Activated CD4-positive, alpha-beta T cell treated with anti-CD3 and anti-CD28 coated beads for 48 hours (primary cell): ENCODE results near the gene METTL13.
A peak's percentile ranks its signal among the peaks of the same experiment; 100 is the strongest.

Source experiments
- DNase-seq: peaks from one replicate; pipeline ENCODE4 v3.0.0-alpha.2; 2020

The METTL13 gene

GRCh38 chr1:171803461-171804022 is 22.1 kb downstream of the METTL13 start:
- no peak for DNase-seq

GRCh38 chr1:171805395-171806115 is 24.1 kb downstream of the METTL13 start:
- DNase-seq: no peak

GRCh38 chr1:171807556-171807955 is 26.1 kb downstream of the METTL13 start:
- DNase-seq: no peak

- no peak for DNase-seq
Measured at GRCh38 chr1:171809834-171810233, 28.4 kb downstream of the METTL13 start.

DNA sequence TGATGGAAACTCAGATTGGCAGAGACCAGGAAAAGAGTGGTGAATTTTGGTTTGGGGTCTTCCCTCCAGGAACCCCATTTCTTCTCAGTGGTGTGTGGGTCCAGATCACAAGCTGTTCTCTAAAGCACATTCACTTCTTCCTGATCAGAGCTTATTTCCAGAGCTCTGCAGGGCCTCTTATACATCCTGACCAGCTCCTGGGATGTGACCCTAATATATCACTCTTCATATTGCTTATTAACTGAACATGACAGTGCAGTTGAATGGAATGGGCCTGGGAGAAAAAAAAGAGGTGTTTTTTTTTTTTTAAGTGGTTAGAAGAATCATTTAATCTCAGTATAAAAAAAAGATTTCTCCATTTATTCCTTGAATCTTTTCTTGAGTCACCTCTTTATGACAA is 30.2 kb downstream of the METTL13 start:
- DNase-seq: no peak

- DNase-seq: no peak
Measured at GRCh38 chr1:171814692-171815091, 33.2 kb downstream of the METTL13 start.

DNA sequence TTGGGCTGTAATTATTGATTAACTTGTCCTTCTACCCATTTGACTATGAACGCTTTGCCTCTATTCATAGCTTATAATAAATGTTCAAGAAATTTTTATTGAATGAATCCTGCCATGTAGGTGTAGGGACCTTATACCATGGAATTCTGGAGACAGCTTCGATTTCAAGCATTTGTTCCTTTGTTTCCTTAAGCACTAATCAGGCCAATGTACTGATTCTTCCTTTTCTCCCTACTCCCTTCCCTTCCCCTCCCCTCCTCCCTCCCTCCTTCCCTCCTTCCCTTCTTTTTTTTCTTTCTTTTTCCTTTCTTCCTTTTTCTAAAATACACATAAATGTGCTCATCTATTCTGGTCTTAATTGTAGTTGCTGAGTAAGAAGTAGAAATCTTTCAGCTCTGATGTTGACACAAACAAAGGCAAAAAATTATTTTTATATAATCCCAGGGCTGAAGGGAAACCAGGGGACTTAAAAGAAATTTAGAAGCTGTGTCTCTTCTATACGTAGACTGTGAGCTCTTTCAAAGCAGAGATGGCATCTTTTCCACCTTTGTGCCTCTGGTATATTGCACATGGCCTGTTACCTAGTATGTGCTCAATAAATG is 34.9 kb downstream of the METTL13 start:
- DNase-seq: no peak

GRCh38 chr1:171817511-171818265 is 36.2 kb downstream of the METTL13 start:
- peak; percentile 64 for DNase-seq

DNA sequence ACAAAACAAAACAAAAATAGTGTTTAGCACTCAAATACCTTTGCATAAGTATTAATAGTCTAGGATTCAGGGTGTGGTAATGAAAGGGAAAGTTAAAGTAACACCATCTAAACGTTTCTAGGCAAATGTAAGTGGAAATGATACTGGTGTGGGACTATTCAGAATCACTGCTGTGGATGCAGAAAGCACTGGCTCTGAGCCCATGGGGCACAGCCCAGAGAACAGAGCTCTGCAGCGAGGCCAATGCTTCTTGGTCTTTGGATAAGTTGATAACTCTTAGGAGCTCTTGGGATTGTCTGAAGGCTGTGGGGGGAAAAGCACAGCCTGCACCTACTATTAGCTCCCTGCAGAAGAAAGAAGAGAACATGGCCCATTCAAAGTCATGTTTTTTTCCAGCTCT is 38.5 kb downstream of the METTL13 start:
- DNase-seq: no peak

DNA sequence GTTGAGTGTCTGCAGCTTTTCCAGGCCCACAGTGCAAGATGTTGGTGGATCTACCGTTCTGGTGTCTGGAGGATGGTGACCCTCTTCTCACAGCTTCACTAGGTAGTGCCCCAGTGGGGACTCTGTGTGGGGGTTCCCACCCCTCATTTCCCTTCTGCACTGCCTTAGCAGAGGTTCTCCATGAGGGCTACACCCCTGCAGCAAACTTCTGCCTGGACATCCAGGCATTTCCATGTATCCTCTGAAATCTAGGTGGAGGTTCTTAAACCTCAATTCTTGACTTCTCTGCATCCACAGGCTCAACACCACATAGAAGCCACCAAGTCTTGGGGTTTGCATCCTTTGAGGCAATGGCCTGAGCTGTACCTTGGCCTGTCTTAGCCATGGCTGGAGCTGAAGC is 45.5 kb downstream of the METTL13 start:
- no peak for DNase-seq

DNA sequence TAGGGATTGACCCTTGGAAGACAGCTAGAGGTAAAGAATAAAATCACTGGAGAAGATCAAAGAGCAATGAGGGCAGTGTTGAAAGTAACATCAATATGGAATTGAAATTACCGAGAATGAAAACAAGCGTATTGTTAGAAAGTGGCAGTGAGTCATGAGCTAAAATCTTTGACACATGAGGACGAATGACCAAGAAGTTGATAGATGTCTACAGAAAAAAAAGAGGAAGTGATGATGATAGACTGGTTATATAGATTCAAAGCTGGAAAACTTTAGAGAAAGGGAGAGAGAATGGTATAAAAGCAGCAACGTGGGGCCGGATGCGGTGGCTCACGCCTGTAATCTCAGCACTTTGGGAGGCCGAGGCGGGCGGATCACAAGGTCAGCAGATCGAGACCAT is 47.3 kb downstream of the METTL13 start:
- no peak for DNase-seq

GRCh38 chr1:171833091-171833825 is 51.8 kb downstream of the METTL13 start:
- no peak for DNase-seq

- no peak for DNase-seq
Measured at GRCh38 chr1:171834821-171835220, 53.4 kb downstream of the METTL13 start.

GRCh38 chr1:171835891-171836290 is 54.4 kb downstream of the METTL13 start:
- no peak for DNase-seq

GRCh38 chr1:171841050-171841910 is 59.8 kb downstream of the METTL13 start, which contains the start of gene DNM3:
Gene DNM3 (plus strand): TSS chr1:171841498. CDS start chr1:171841657, 159 bp downstream.
- peak; percentile 78 for DNase-seq

DNA sequence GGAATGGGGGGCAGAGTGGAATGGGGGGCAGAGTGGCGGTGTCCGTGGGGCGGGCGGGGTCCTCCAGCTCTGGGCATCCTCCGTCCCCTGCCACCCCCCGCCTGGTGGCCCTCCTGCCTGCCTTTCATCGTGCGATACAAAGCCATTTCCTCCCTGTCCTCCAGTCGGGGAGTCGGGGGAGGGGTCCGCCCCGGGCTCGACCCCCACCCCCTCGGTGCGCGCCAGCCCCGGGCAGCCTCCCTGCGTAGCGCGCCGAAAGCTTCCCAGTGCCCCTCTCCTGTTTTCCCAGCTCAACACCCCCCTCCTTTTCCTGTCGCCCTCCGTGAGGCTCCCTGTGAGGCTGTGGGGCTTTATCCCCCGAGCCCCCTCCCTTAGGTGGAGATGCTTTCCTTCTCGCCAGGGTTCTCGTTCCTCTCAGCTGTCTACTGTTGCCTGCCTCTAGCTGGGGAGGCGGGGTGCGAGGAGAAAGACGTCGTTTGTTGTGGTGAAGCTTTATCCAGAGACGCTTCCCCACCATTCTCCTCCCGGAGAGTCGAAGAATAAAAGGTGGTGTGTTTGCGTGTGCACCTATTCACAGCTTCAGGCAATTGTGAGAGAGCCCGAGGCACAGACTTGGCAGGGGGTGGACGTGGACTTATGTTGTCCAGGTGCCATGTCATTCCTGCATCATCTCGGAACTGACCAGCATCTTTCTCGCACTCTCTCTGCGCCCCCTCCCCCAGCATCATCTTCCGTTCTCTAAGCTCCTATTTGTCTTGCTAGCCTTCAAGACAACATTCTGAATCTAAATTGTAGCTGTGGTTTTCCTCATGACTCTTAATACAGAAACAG is 60.7 kb downstream of the METTL13 start:
- DNase-seq: no peak

DNA sequence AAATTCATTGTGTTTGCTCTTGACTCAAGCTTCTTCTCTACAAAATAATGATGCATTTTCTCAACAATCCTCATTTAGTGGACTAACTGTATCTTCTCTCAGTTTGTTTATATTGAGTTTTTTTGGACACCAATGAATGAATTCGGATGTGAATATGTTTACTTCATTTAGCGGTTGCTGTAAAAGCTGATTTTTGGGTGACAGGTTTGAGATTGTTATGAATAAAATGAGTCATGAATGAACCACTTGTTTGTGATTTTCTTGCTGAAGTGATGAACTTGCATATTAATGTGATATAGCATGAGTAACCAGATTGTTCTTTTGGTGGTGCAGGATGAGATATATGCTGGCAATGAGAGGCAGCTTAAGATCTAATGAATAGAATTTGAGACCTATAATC is 62.9 kb downstream of the METTL13 start:
- DNase-seq: no peak

GRCh38 chr1:171845998-171846397 is 64.5 kb downstream of the METTL13 start:
- DNase-seq: no peak
